ENCODE measurements around the gene CELSR3.

CELSR3 gene

GRCh38 chr3:48661501-48662144 lies 1.1 kb downstream of the CELSR3 start:
- TF ChIP-seq CTCF (conservative IDR thresholded peaks at IDR 0.05; ENCODE audit: low read length): no peak
- H3K4me3 ChIP-seq (ENCODE audit: low read length): peak overlapping the region; percentile 52
- peak; percentile 25 for DNase-seq (ENCODE audit: low read depth)

GRCh38 chr3:48660800-48661400 lies 1.8 kb downstream of the CELSR3 start:
- no peak for TF ChIP-seq CTCF (conservative IDR thresholded peaks at IDR 0.05; ENCODE audit: low read length)
- no peak overlapping the region for H3K4me3 ChIP-seq (ENCODE audit: low read length)
- no peak for DNase-seq (ENCODE audit: low read depth)

- H3K4me3 ChIP-seq (ENCODE audit: low read length): peak overlapping the region; percentile 46
- TF ChIP-seq CTCF (conservative IDR thresholded peaks at IDR 0.05; ENCODE audit: low read length): no peak
- DNase-seq (ENCODE audit: low read depth): no peak
Measured at GRCh38 chr3:48656841-48657281, 5.8 kb downstream of the CELSR3 start.

GRCh38 chr3:48656061-48656840 lies 6.4 kb downstream of the CELSR3 start:
- DNase-seq (ENCODE audit: low read depth): peak; percentile 62
- peak overlapping the region; percentile 46 for H3K4me3 ChIP-seq (ENCODE audit: low read length)
- peak; percentile 43 for TF ChIP-seq CTCF (conservative IDR thresholded peaks at IDR 0.05; ENCODE audit: low read length)

GRCh38 chr3:48655606-48656005 lies 7.1 kb downstream of the CELSR3 start:
- no peak for DNase-seq (ENCODE audit: low read depth)
- peak overlapping the region; percentile 46; the same call in 1 of the 2 replicates for H3K4me3 ChIP-seq (ENCODE audit: low read length)
- TF ChIP-seq CTCF (conservative IDR thresholded peaks at IDR 0.05; ENCODE audit: low read length): no peak

- no peak for TF ChIP-seq CTCF (conservative IDR thresholded peaks at IDR 0.05; ENCODE audit: low read length)
- H3K4me3 ChIP-seq (ENCODE audit: low read length): no peak overlapping the region
- no peak for DNase-seq (ENCODE audit: low read depth)
Measured at GRCh38 chr3:48655063-48655462, 7.6 kb downstream of the CELSR3 start.

All from AG10803 (cell line).